CD4-positive, alpha-beta T cell treated with Interferon gamma for 1 hour (primary cell): ENCODE measurements around the gene KLK3.
"Not testable (repeated sequence)": the region's sequence is repeated elsewhere in the genome, so short reads cannot be mapped to it uniquely, and the experiment has no call there.

Experiments
- DNase-seq: peaks from one replicate; pipeline ENCODE4 v3.0.0-alpha.2; 2020

The KLK3 gene

DNA sequence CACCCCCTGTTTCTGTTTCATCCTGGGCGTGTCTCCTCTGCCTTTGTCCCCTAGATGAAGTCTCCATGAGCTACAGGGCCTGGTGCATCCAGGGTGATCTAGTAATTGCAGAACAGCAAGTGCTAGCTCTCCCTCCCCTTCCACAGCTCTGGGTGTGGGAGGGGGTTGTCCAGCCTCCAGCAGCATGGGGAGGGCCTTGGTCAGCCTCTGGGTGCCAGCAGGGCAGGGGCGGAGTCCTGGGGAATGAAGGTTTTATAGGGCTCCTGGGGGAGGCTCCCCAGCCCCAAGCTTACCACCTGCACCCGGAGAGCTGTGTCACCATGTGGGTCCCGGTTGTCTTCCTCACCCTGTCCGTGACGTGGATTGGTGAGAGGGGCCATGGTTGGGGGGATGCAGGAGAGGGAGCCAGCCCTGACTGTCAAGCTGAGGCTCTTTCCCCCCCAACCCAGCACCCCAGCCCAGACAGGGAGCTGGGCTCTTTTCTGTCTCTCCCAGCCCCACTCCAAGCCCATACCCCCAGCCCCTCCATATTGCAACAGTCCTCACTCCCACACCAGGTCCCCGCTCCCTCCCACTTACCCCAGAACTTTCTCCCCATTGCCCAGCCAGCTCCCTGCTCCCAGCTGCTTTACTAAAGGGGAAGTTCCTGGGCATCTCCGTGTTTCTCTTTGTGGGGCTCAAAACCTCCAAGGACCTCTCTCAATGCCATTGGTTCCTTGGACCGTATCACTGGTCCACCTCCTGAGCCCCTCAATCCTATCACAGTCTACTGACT, at the start of gene KLK3:
Gene KLK3, plus strand, starts transcription at position 280 of the 775 bp plus-strand sequence. Its CDS starts 41 bp downstream, at position 321.
- no peak for DNase-seq

- DNase-seq = no peak
Measured at GRCh38 chr19:50808856-50809255, 45.9 kb upstream of the KLK3 start.

- not testable (repeated sequence) for DNase-seq
Measured at GRCh38 chr19:50811622-50812238, 43.0 kb upstream of the KLK3 start.

DNA sequence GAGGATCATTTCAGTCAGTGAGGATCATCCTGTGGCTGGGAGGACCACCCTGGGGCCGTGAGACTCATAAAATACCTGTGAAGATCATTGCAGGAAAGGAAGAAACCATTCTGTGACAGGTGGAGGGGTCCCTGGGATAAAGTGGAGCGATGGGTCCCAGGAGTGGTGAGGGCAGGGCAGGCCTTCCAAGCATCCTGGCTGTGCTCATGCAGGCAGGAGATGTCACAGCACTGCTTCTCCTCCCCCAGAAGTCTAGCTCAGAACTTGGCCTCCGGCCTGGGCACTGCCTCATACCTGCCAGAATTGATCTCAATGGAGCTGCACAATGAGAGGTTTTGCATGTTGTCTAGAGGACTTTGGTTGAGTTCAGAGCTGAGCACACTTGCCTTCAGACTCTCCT, 42.2 kb upstream of the KLK3 start:
- no peak for DNase-seq

- no peak for DNase-seq
Measured at GRCh38 chr19:50814883-50815282, 39.8 kb upstream of the KLK3 start.

DNA sequence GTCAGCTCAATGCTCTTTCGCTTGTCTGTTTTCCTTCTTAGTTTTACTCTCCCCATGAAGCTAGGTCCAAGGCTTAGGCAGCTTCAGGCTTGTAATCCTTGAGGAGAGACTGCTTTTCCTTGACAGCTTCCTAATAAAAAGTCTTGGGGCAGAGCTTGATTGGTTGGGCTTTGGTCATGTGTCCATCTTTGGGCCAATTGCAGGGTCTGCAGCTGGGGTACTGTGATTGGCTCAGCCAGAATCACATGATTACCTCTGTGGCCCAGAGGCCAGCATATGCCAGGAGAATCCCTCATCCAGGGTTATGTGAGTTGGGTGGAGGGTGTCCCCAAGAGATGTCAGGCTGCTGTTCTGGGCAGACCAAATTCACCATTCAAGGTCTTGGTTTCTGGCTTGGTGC, 39.3 kb upstream of the KLK3 start:
- no peak for DNase-seq

DNA sequence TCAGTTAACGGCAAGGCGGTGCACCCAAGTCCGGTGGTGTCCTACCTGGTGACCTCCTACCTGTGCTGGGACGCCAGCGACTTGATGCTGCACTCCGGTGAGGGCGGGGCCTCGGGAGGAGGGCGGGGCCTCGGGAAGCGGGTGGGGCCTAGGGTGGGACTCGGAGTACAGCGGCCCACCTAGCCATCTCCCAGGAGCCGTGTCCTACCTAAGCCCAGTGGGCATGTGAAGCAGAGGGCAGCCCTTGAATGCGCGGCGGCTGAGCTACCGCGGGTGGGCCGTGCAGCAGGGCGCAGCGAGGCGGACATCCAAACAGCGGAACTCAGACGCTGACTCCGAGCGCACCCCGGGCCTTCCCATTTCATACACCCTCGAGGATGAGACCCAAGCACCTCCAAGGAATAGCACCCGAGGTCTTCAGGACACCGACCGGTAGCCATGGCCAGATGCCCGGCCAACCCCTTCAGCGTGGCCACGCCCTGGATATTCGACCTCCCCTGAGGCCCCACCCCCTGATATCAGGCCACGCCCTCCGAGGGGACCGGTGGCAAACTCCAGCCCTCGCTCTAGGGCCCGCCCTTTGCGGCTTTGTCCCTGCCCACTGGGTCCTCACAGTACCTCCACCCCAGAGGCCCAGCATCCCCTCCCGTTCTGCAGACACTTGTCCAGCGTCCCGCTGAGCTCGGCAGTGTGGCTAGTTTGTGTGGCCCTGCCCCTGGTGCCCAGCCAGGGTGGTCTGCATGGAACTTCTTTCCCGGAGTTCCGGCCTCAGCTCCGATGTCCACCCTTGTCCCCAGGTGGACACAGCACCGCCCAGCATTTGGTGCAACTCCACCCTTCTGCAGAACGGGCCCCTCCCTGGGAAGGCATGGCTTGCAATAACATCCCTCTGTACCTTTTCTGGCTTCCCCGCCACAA, 36.5 kb upstream of the KLK3 start:
- DNase-seq = peak; percentile 48

DNA sequence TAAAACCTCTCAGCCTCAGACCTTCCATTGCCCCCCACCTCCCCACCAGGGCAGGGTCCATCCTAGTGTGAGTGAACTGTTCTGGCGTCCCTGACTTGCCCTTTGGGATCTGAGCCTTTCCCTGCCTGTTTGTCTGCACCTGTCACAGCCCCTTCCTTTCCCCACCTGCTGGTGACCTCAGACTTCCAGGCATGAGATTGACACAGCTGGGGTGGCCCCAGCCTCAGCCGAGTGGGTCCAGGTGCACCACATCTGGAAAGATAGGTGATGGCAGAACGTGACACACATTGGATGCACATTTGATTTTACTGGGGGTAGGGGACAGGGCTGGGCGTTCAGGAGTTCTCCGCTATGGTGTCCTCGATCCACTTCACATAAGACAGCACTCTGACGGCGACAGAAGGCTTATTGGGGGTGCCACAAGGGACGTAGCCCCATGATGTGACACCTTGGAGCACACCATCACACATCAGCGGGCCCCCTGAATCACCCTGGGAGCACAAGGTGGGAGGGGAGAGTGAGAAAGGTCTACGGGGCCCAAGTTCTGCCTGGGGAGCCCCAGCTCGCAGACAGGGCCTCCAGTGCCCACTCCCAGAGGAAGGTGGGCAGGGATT, 35.7 kb upstream of the KLK3 start:
- no peak for DNase-seq

GRCh38 chr19:50819636-50820035, 35.1 kb upstream of the KLK3 start:
- DNase-seq = no peak

GRCh38 chr19:50820086-50820485, 34.6 kb upstream of the KLK3 start:
- DNase-seq = no peak

DNA sequence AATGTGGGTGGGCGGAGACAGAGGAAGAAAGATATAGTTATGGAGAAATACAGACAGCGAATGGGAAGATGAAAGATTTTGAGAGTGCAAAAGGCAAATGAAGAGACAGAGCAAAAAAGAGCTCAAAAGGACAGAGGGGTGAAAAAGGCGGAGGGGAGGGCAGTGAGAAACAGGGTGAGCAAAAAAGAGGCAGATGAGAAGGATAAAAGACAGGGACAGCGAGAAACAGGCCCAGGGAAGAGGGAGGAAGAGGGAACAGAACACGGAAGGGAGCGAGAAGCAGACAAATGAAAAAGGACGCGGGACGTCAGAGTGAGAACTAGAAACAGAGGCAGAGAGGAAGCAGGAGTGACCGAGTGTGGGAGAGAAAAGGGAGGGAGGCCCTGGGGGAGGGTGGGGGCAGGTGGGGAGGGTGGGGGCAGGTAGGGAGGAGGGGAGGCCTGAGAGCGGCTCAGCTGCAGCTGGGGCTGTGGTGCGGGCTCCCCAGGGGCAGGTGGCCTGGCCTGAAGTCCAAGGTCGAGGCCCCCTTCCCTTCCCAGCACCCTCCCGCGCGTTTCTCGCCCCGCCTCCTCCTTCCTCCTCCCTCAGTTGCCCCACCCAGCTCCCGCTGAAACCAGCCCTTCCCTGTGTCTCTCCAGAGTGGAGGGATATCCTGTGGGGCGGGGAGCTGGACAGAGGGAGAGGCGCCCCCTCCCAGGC, 34.0 kb upstream of the KLK3 start:
- DNase-seq = no peak

DNA sequence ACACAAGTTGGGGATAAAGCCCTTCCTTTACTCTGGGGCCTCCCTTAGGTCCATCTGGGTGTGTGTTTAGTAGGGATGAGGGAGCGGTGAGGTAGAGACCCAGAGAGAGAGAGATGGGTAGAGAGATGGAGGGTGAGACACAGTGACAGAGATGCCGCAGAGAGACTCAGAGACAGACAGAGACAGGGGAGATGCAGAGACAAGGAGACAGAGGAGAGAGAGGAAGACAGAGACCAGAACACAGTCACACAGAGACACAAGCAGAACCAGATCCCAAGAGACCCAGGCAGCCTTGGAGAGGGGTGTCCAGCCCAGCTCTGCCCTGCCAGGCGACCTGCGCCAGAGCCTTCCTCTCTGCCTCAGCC, 33.5 kb upstream of the KLK3 start:
- DNase-seq = no peak

DNA sequence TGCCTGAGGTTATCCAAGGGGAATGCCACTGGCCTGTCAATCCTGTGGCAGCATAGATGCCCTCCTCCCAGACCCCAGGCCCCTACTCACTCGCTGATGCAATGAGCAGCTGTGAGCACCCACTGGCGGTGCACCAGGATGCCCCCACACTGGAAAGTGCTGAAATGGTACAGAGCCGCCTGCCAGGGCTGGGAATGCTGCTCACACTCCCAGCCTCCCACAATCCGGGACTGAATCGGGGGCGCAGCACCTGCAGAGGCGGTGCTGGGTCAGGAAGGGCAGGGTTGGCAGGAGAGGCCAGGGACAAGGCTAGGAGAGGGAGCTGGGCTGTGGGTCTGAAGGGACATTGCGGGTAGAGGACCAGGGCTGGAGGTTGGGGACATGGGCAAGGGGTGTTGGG, 33.1 kb upstream of the KLK3 start:
- DNase-seq = no peak

DNA sequence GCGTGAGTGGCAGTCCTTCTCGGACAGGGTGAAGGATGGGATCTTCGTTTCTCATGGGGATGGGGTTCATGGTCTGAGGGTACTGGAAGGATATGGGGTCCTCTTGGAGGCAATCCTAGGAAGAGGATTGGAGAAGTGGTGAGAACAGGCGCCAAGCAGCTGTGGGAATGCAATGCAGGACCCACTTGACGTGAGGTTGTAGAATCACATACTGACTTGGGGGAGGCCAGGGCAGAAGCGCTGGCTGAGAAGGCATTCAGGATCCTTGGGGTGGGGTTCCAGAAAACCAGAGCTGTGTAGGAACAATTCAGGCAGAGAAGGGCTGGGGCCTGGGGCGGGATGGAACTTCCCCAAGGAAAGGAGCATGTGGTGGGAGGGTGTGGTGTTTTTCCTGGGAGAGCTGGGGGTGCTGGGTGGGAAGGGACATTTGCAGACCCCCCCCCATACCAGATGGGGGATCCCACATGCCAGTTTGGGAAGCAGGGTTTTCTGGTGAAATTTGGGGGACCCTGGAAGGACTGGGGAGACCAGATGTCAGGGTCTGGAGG, 32.0 kb upstream of the KLK3 start:
- no peak for DNase-seq

DNA sequence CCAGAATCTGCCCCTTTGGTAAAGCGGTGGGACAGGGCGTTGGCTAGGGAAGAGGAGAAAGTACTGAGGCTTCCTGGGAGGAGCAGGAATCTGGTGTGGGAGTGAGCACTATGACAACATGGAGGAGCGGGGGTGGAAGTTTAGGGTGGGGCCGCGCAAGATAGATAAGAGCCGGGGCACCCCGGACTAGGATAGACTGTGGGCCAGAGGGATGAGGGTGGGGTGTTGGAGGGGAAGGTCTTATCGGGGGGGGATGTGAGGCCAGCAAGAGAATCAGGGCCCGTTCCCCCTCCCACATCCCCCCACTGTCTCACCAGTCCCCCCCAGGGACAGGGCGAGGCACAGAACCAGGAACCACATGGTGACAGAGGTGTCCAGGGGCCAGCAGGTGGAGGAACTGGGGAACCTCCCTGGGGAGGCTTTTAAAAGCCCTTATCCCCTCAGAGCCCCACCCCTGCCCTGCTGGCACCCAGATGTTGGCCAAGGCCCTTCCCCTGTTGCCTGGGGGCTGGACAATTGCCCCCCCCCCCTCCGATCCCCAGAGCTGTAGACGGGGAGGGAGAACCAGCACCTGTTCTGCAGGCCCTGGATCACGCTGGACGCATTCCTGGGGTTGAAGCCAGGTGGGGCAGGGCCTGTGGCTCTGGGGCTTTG, 31.2 kb upstream of the KLK3 start, which contains the start of gene KLK1:
Gene KLK1, minus strand, starts transcription at position 399 of the 654 bp plus-strand sequence. Its CDS starts 39 bp downstream, at position 360.
- no peak for DNase-seq

GRCh38 chr19:50826492-50827240, 28.0 kb upstream of the KLK3 start:
- DNase-seq = no peak

DNA sequence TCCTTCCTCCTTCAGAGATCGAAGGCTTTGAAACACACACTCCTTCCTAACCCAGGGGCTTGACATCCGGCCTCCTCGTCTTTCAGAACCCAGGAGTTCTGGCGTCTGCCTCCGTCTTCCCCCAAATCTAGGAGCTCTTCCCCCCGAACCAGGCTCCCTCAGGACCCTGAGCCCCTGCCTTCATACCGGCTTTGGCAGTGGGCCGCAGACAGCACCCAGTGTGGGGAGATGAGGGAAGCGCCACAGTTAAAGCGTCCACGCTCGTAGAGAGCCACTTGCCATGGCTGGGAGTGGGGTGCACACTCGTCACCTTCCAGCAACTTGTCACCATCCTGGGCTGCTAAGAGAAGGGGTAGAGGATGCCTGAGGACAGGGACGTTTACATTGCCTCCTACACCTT, 27.2 kb upstream of the KLK3 start:
- no peak for DNase-seq

GRCh38 chr19:50829801-50830200, 24.9 kb upstream of the KLK3 start:
- no peak for DNase-seq

- no peak for DNase-seq
Measured at GRCh38 chr19:50830266-50831025, 24.3 kb upstream of the KLK3 start.

GRCh38 chr19:50831026-50831396, 23.7 kb upstream of the KLK3 start:
- no peak for DNase-seq
